ENCODE results near the gene ACIN1. TPM values are rescaled to one million over a fixed set of nuclear protein-coding genes. Genes with fewer than 3 reads are reported as not detected.

The ACIN1 gene
- total RNA-seq (100 to 1,000 TPM; 195 to 198 TPM), polyA plus RNA-seq (15.1 TPM)

- H3K4me1 ChIP-seq (ENCODE audit: insufficient read depth, low read length): peaks cover 38% of the 10 kb centered on the region
- CTCF ChIA-PET: interaction anchor here (0.7 to 5.1 kb wide), 17 partner anchors 9 to 227 kb away, joined by 3 to 35 read pairs (median 6); partner anchors contain the start of genes AJUBA, CEBPE, LRP10 and PABPN1
- Mint-ChIP-seq H3K36me3 (peaks cover 8 to 56% (median 9%) of the 10 kb centered on the region in 3 donors), H3K27me3 (no peaks in the 10 kb centered on the region), H3K4me1 (peaks cover 19 to 42% (median 40%) of the 10 kb centered on the region in 3 donors), H3K4me3 (no peak within 1 kb of the TSS), H3K9me3 (no peaks in the 10 kb centered on the region), H3K27ac (no peak within 1 kb of the TSS)
- H3K36me3 ChIP-seq (ENCODE audit: insufficient read depth, low read length): peaks cover 42% of the 10 kb centered on the region
- POLR2A ChIA-PET: interaction anchor here (0.6 to 2.8 kb wide), 15 partner anchors 17 to 1868 kb away, joined by 3 to 32 read pairs (median 9); partner anchors contain the start of genes OXA1L, PABPN1, PPP1R3E and PRMT5
- no peaks in the 10 kb centered on the region for H3K27me3 ChIP-seq (ENCODE audit: insufficient read depth, low read length, poor library complexity, severe bottlenecking)
- no peaks in the 10 kb centered on the region for H3K9me3 ChIP-seq (ENCODE audit: low read length)
- H3K27ac ChIP-seq (ENCODE audit: low read depth, low read length): peak within 1 kb of the TSS; percentile 97
- DNase-seq: peak in 2 of 5 donors; percentile 62 to 84
- H3K4me3 ChIP-seq (ENCODE audit: low read length): peak within 1 kb of the TSS; percentile 97
Measured at GRCh38 chr14:23094666-23095195, at the start of gene ACIN1. Gene ACIN1, minus strand, starts transcription at chr14:23095136. Its CDS starts 24 bp downstream, at chr14:23095112.

- POLR2A ChIA-PET: interaction anchor here (0.6 kb wide), 1 partner anchor 99 kb away, joined by 4 read pairs; no protein-coding TSS in a partner anchor
- no peaks in the 10 kb centered on the region for H3K27me3 ChIP-seq (ENCODE audit: insufficient read depth, low read length, poor library complexity, severe bottlenecking)
- no peaks in the 10 kb centered on the region for H3K4me1 Mint-ChIP-seq
Measured at GRCh38 chr14:23143911-23144310, 49.0 kb upstream of the ACIN1 start.

GRCh38 chr14:23142826-23143225 is 47.9 kb upstream of the ACIN1 start:
- H3K4me1 Mint-ChIP-seq: no peaks in the 10 kb centered on the region
- H3K36me3 ChIP-seq (ENCODE audit: insufficient read depth, low read length): no peaks in the 10 kb centered on the region
- H3K4me1 ChIP-seq (ENCODE audit: insufficient read depth, low read length): no peaks in the 10 kb centered on the region
- no peaks in the 10 kb centered on the region for H3K27me3 ChIP-seq (ENCODE audit: insufficient read depth, low read length, poor library complexity, severe bottlenecking)
- POLR2A ChIA-PET: no interaction called here
- H3K36me3 Mint-ChIP-seq: peaks cover 0 to 1% (median 0%) of the 10 kb centered on the region in 3 donors
- no peak for DNase-seq
- H3K9me3 ChIP-seq (ENCODE audit: low read length): no peaks in the 10 kb centered on the region
- H3K27ac Mint-ChIP-seq: no peak overlapping the region
- no peak overlapping the region for H3K27ac ChIP-seq (ENCODE audit: low read depth, low read length)
- no peak overlapping the region for H3K4me3 Mint-ChIP-seq
- peaks cover 1 to 21% of the 10 kb centered on the region in 2 donors for H3K27me3 Mint-ChIP-seq
- H3K4me3 ChIP-seq (ENCODE audit: low read length): no peak overlapping the region
- CTCF ChIA-PET: no interaction called here
- no peaks in the 10 kb centered on the region for H3K9me3 Mint-ChIP-seq

More at GRCh38 chr14:23143911-23144310, 49.0 kb upstream of the ACIN1 start:
- Mint-ChIP-seq H3K27me3 (peaks cover 4 to 22% of the 10 kb centered on the region in 2 donors), H3K36me3 (peaks cover 0 to 1% (median 0%) of the 10 kb centered on the region in 3 donors), H3K9me3 (no peaks in the 10 kb centered on the region), H3K4me3 (no peak overlapping the region), H3K27ac (no peak overlapping the region)
- H3K9me3 ChIP-seq (ENCODE audit: low read length): no peaks in the 10 kb centered on the region
- CTCF ChIA-PET: interaction anchor here (0.7 kb wide), 1 partner anchor 24 kb away, joined by 3 read pairs; no protein-coding TSS in a partner anchor
- H3K36me3 ChIP-seq (ENCODE audit: insufficient read depth, low read length): no peaks in the 10 kb centered on the region
- H3K4me1 ChIP-seq (ENCODE audit: insufficient read depth, low read length): no peaks in the 10 kb centered on the region
- no peak for DNase-seq
- no peak overlapping the region for H3K27ac ChIP-seq (ENCODE audit: low read depth, low read length)
- no peak overlapping the region for H3K4me3 ChIP-seq (ENCODE audit: low read length)

GRCh38 chr14:23141706-23142444 is 46.9 kb upstream of the ACIN1 start:
- H3K9me3 Mint-ChIP-seq: no peaks in the 10 kb centered on the region
- no peak overlapping the region for H3K4me3 Mint-ChIP-seq

GRCh38 chr14:23140371-23140770 is 45.4 kb upstream of the ACIN1 start:
- Mint-ChIP-seq H3K4me3 (no peak overlapping the region), H3K27me3 (peaks cover 5 to 7% of the 10 kb centered on the region in 2 donors), H3K36me3 (no peaks in the 10 kb centered on the region), H3K27ac (no peak overlapping the region), H3K4me1 (no peaks in the 10 kb centered on the region), H3K9me3 (no peaks in the 10 kb centered on the region)
- no peaks in the 10 kb centered on the region for H3K27me3 ChIP-seq (ENCODE audit: insufficient read depth, low read length, poor library complexity, severe bottlenecking)
- POLR2A ChIA-PET: no interaction called here
- H3K4me1 ChIP-seq (ENCODE audit: insufficient read depth, low read length): no peaks in the 10 kb centered on the region
- no peaks in the 10 kb centered on the region for H3K36me3 ChIP-seq (ENCODE audit: insufficient read depth, low read length)
- DNase-seq: no peak
- H3K4me3 ChIP-seq (ENCODE audit: low read length): no peak overlapping the region
- H3K27ac ChIP-seq (ENCODE audit: low read depth, low read length): no peak overlapping the region
- CTCF ChIA-PET: no interaction called here
- H3K9me3 ChIP-seq (ENCODE audit: low read length): no peaks in the 10 kb centered on the region

More at GRCh38 chr14:23141706-23142444, 46.9 kb upstream of the ACIN1 start:
- no peaks in the 10 kb centered on the region for H3K36me3 Mint-ChIP-seq
- no peaks in the 10 kb centered on the region for H3K9me3 ChIP-seq (ENCODE audit: low read length)
- no peaks in the 10 kb centered on the region for H3K36me3 ChIP-seq (ENCODE audit: insufficient read depth, low read length)
- H3K4me1 ChIP-seq (ENCODE audit: insufficient read depth, low read length): no peaks in the 10 kb centered on the region
- H3K27ac ChIP-seq (ENCODE audit: low read depth, low read length): no peak overlapping the region
- no peaks in the 10 kb centered on the region for H3K27me3 ChIP-seq (ENCODE audit: insufficient read depth, low read length, poor library complexity, severe bottlenecking)
- peak overlapping the region in 1 of 8 donors; percentile 19 for H3K27ac Mint-ChIP-seq
- H3K4me1 Mint-ChIP-seq: no peaks in the 10 kb centered on the region
- H3K4me3 ChIP-seq (ENCODE audit: low read length): no peak overlapping the region
- ChIA-PET CTCF (no interaction called here), POLR2A (no interaction called here)
- peaks cover 0 to 17% of the 10 kb centered on the region in 2 donors for H3K27me3 Mint-ChIP-seq
- no peak for DNase-seq

DNA sequence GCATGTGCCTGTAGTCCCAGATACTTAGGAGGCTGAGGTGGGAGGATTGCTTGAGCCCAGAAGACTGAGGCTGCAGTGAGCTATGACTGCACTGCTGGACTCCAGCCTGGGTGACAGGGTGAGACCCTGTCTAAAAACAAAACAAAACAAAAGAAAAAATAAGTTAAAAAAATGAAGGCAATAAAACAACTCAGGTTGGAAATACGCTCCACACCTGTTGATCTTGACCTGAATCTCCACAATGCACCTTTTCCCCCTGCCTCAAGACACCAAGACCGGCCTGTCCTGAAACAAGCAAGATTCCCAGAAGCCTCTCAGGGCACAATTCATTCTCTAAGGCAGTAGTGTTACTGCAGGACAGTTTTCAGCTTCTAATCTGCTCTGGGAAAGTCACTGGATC is 44.9 kb upstream of the ACIN1 start:
- Mint-ChIP-seq H3K36me3 (no peaks in the 10 kb centered on the region), H3K9me3 (no peaks in the 10 kb centered on the region), H3K27ac (no peak overlapping the region), H3K4me1 (no peaks in the 10 kb centered on the region), H3K4me3 (no peak overlapping the region), H3K27me3 (peaks cover 5 to 7% of the 10 kb centered on the region in 2 donors)
- DNase-seq: no peak
- CTCF ChIA-PET: no interaction called here
- Histone ChIP-seq H3K27ac (ENCODE audit: low read depth, low read length) (no peak overlapping the region), H3K4me1 (ENCODE audit: insufficient read depth, low read length) (no peaks in the 10 kb centered on the region), H3K9me3 (ENCODE audit: low read length) (no peaks in the 10 kb centered on the region), H3K27me3 (ENCODE audit: insufficient read depth, low read length, poor library complexity, severe bottlenecking) (no peaks in the 10 kb centered on the region), H3K36me3 (ENCODE audit: insufficient read depth, low read length) (no peaks in the 10 kb centered on the region), H3K4me3 (ENCODE audit: low read length) (no peak overlapping the region)
- POLR2A ChIA-PET: no interaction called here

DNA sequence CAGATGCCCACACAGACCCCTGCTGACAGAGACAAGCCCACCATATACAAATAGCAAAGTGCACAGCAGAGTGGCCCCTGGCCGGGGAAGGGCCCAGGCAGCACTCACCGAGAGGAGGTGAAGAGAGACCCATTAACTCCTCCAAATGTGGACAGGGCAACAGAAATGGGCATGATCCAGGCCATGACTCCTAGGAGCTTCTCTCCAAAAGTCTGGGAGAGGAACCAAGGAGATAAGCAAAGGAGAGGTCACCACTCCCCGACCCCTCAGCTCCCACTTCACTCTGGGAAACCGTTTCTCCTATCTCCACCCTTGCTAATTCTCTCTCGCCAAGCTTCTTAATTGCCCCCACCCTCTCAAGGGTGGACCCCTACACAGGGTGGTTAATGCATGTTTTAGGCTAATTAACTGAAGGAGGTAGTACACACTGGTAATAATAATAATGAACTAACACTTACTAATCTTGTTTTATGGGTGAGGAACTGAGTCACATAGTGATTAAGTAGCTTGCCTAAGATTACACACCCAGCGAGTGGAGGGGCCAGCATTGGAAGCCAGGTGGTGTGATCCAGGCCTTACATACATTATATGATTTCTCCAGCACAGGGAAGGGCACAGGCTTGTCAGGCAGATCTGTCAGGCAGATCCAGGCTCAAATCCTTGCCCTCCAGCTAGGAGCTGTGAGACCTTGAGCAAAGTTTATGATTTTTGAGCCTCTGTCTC is 43.0 kb upstream of the ACIN1 start:
- H3K9me3 Mint-ChIP-seq: no peaks in the 10 kb centered on the region
- H3K4me1 Mint-ChIP-seq: no peaks in the 10 kb centered on the region
- peak overlapping the region in 1 of 8 donors; percentile 27 for H3K27ac Mint-ChIP-seq
- H3K4me1 ChIP-seq (ENCODE audit: insufficient read depth, low read length): no peaks in the 10 kb centered on the region
- no peaks in the 10 kb centered on the region for H3K9me3 ChIP-seq (ENCODE audit: low read length)
- H3K27ac ChIP-seq (ENCODE audit: low read depth, low read length): no peak overlapping the region
- H3K27me3 Mint-ChIP-seq: peaks cover 5% of the 10 kb centered on the region in 2 donors
- H3K4me3 Mint-ChIP-seq: no peak overlapping the region
- H3K27me3 ChIP-seq (ENCODE audit: insufficient read depth, low read length, poor library complexity, severe bottlenecking): no peaks in the 10 kb centered on the region
- ChIA-PET POLR2A (no interaction called here), CTCF (interaction anchor here (0.8 kb wide), 1 partner anchor 38 kb away, joined by 3 read pairs; no protein-coding TSS in a partner anchor)
- no peak for DNase-seq
- H3K36me3 ChIP-seq (ENCODE audit: insufficient read depth, low read length): no peaks in the 10 kb centered on the region
- H3K4me3 ChIP-seq (ENCODE audit: low read length): no peak overlapping the region
- no peaks in the 10 kb centered on the region for H3K36me3 Mint-ChIP-seq

All from CD8-positive, alpha-beta memory T cell (primary cell).